Calu3 (cell line): Measurements from ENCODE around the gene EBPL. TPM values are rescaled to one million over a fixed set of nuclear protein-coding genes. Genes with fewer than 3 reads are reported as not detected.

Experiments
- total RNA-seq: library from RNA; stranded (reverse); gene quantifications from 2 replicates; pipeline ENCODE4 v1.2.3, GENCODE V29; 2022

The EBPL gene
- total RNA-seq, 1 experiment from 2014 or later = 43.9 TPM

Other genes with a start within 250 kb of the EBPL start
- gene CAB39L, start 247.4 kb downstream of the EBPL start, total RNA-seq = 3.2 and 4.5 TPM in 2 replicates
- 4.9 and 6.0 TPM in 2 replicates for gene SETDB2, start 247.2 kb downstream of the EBPL start, total RNA-seq
- gene PHF11, start 195.5 kb downstream of the EBPL start, total RNA-seq = 24.0 and 28.8 TPM in 2 replicates
- 6.3 and 7.2 TPM in 2 replicates for gene RCBTB1, start 105.9 kb downstream of the EBPL start, total RNA-seq
- not detected in 2 replicates for gene ARL11, start 63.0 kb downstream of the EBPL start, total RNA-seq
- gene KPNA3, start 101.2 kb upstream of the EBPL start, total RNA-seq = 19.3 and 23.1 TPM in 2 replicates
- 5.3 and 5.6 TPM in 2 replicates for gene SPRYD7, start 244.9 kb upstream of the EBPL start, total RNA-seq